ENCODE measurements around the gene PAQR9. TPM values are rescaled to one million over a fixed set of nuclear protein-coding genes. Genes with fewer than 3 reads are reported as not detected.

Gene PAQR9
- total and polyA plus RNA-seq, 9 of the 15 experiments (the other 6 are each of a cell fraction or from before 2014, with no cell fraction given), result 0.04 to 0.58 (median 0.22) TPM

DNA sequence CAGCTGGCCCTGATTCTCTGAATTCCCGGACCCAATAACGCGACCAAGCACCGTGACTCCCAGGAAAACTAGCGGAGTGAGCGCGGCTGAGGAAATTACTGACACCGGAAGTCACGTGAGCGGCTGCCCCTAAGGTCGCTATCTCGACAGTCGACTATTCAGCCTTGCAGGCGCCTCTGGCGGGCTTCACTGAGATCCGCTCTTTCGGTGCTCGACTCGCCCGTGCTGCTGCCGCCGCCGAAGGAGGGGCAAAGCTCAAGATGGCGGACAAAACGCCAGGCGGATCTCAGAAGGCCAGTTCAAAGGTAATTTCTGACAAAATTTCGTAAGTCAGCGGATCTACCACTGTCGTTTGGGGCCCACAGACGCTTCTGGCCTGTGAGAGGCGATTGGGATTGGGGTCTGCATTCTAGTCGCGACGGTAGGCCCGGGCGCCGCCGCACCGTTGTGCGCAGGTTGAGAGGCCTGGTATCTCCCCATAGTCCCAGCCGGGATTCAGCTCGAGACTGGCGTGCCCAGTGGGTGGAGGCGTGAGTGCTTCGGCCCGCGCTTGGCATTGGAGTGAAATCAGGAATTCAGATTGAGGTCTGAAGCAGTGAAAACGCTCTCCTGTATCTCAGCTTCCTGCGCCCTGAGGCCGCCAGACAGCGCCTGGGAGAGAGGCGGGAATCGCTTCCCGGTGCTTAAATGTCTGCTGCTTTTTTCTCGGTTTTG, 38.1 kb upstream of the PAQR9 start, which contains the start of gene U2SURP (continued):
- TF ChIP-seq, protein P1, sequence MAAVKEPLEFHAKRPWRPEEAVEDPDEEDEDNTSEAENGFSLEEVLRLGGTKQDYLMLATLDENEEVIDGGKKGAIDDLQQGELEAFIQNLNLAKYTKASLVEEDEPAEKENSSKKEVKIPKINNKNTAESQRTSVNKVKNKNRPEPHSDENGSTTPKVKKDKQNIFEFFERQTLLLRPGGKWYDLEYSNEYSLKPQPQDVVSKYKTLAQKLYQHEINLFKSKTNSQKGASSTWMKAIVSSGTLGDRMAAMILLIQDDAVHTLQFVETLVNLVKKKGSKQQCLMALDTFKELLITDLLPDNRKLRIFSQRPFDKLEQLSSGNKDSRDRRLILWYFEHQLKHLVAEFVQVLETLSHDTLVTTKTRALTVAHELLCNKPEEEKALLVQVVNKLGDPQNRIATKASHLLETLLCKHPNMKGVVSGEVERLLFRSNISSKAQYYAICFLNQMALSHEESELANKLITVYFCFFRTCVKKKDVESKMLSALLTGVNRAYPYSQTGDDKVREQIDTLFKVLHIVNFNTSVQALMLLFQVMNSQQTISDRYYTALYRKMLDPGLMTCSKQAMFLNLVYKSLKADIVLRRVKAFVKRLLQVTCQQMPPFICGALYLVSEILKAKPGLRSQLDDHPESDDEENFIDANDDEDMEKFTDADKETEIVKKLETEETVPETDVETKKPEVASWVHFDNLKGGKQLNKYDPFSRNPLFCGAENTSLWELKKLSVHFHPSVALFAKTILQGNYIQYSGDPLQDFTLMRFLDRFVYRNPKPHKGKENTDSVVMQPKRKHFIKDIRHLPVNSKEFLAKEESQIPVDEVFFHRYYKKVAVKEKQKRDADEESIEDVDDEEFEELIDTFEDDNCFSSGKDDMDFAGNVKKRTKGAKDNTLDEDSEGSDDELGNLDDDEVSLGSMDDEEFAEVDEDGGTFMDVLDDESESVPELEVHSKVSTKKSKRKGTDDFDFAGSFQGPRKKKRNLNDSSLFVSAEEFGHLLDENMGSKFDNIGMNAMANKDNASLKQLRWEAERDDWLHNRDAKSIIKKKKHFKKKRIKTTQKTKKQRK (IDR thresholded peaks at IDR 0.05; ENCODE audit: borderline replicate concordance, low read depth, low read length), result 0 out of 2 replicates have a peak, but pooled peaks have one; percentile 59
- TF ChIP-seq BRF1 (IDR thresholded peaks at IDR 0.05; ENCODE audit: borderline replicate concordance, extremely low read depth, insufficient read length) (no peak), ETV6 (IDR thresholded peaks at IDR 0.05; ENCODE audit: borderline replicate concordance in 1 of 2, low read depth in 2 of 2, low read length in 1 of 2) (0 out of 4 replicates have a peak, but pooled peaks of 1 of the 2 experiments have one; percentile 36), ETV6 (CRISPR knock-in tag; IDR thresholded peaks at IDR 0.05; ENCODE audit: borderline replicate concordance) (no peak; the same call in 1 of the 2 replicates), ZNF507 (tag; conservative IDR thresholded peaks at IDR 0.05) (no peak), STAT5B (CRISPR knock-in tag; IDR thresholded peaks at IDR 0.05) (no peak), JUND (IDR thresholded peaks at IDR 0.05; ENCODE audit: borderline replicate concordance, low read depth, low read length) (peak; percentile 82), JUND (tag; IDR thresholded peaks at IDR 0.05; ENCODE audit: borderline replicate concordance, low read depth, low read length) (peak; percentile 69; the same call in 1 of the 3 replicates), RFX1 (IDR thresholded peaks at IDR 0.05) (no peak), MAFG (tag; conservative IDR thresholded peaks at IDR 0.05) (no peak), PPARD (CRISPR knock-in tag; IDR thresholded peaks at IDR 0.05) (no peak), SREBF2 (CRISPR knock-in tag; IDR thresholded peaks at IDR 0.05) (0 out of 2 replicates have a peak, but pooled peaks have one; percentile 62), XRCC4 (IDR thresholded peaks at IDR 0.05; ENCODE audit: extremely low read depth, insufficient read depth, insufficient read length) (no peak), MCM2 (IDR thresholded peaks at IDR 0.05; ENCODE audit: low read depth) (no peak)
- TF ChIP-seq, protein P2, sequence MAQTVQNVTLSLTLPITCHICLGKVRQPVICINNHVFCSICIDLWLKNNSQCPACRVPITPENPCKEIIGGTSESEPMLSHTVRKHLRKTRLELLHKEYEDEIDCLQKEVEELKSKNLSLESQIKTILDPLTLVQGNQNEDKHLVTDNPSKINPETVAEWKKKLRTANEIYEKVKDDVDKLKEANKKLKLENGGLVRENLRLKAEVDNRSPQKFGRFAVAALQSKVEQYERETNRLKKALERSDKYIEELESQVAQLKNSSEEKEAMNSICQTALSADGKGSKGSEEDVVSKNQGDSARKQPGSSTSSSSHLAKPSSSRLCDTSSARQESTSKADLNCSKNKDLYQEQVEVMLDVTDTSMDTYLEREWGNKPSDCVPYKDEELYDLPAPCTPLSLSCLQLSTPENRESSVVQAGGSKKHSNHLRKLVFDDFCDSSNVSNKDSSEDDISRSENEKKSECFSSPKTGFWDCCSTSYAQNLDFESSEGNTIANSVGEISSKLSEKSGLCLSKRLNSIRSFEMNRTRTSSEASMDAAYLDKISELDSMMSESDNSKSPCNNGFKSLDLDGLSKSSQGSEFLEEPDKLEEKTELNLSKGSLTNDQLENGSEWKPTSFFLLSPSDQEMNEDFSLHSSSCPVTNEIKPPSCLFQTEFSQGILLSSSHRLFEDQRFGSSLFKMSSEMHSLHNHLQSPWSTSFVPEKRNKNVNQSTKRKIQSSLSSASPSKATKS (CRISPR knock-in tag; IDR thresholded peaks at IDR 0.05), result no peak
- TF ChIP-seq, protein P3, sequence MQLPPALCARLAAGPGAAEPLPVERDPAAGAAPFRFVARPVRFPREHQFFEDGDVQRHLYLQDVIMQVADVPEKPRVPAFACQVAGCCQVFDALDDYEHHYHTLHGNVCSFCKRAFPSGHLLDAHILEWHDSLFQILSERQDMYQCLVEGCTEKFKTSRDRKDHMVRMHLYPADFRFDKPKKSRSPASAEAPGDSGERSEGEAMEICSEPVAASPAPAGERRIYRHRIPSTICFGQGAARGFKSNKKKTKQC (CRISPR knock-in tag; IDR thresholded peaks at IDR 0.05), result peak; percentile 79; the same call in 1 of the 2 replicates
- TF ChIP-seq, protein P4, sequence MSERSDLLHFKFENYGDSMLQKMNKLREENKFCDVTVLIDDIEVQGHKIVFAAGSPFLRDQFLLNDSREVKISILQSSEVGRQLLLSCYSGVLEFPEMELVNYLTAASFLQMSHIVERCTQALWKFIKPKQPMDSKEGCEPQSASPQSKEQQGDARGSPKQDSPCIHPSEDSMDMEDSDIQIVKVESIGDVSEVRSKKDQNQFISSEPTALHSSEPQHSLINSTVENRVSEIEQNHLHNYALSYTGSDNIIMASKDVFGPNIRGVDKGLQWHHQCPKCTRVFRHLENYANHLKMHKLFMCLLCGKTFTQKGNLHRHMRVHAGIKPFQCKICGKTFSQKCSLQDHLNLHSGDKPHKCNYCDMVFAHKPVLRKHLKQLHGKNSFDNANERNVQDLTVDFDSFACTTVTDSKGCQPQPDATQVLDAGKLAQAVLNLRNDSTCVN (CRISPR knock-in tag; IDR thresholded peaks at IDR 0.05), result no peak
- TF ChIP-seq, protein P5, sequence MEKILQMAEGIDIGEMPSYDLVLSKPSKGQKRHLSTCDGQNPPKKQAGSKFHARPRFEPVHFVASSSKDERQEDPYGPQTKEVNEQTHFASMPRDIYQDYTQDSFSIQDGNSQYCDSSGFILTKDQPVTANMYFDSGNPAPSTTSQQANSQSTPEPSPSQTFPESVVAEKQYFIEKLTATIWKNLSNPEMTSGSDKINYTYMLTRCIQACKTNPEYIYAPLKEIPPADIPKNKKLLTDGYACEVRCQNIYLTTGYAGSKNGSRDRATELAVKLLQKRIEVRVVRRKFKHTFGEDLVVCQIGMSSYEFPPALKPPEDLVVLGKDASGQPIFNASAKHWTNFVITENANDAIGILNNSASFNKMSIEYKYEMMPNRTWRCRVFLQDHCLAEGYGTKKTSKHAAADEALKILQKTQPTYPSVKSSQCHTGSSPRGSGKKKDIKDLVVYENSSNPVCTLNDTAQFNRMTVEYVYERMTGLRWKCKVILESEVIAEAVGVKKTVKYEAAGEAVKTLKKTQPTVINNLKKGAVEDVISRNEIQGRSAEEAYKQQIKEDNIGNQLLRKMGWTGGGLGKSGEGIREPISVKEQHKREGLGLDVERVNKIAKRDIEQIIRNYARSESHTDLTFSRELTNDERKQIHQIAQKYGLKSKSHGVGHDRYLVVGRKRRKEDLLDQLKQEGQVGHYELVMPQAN (IDR thresholded peaks at IDR 0.05; ENCODE audit: borderline replicate concordance), result no peak

Measured in K562 (cell line).